Liver (tissue), 9 donors: ENCODE data around the gene COL9A1. TPM values are rescaled to one million over a fixed set of nuclear protein-coding genes. Genes with fewer than 3 reads are reported as not detected.

ENCODE experiments used
- DNase-seq: peaks from one replicate; pipeline ENCODE4 v3.0.0-alpha.2; 2017; ENCODE audit warnings: low spot score
- H3K27ac ChIP-seq, 2 donors: one replicate each; pipeline ENCODE4 v1.7.0; 2013; ENCODE audit warnings: inconsistent platforms in 2 of 2, low read length in 2 of 2, control low read depth in 1 of 2, low read depth in 1 of 2, mild to moderate bottlenecking in 1 of 2
- H3K27me3 ChIP-seq, 4 donors: one replicate each; pipeline versions ENCODE4 v1.6.1 to v1.7.0; 2013; ENCODE audit warnings: low read length in 3 of 4, inconsistent platforms in 1 of 4, mild to moderate bottlenecking in 1 of 4, moderate library complexity in 1 of 4; ENCODE audit not compliant: control insufficient read depth in 4 of 4, insufficient read depth in 4 of 4
- H3K36me3 ChIP-seq, 4 donors: one replicate each; pipeline versions ENCODE4 v1.6.1 to v1.7.0; 2013; ENCODE audit warnings: low read length in 3 of 4, mild to moderate bottlenecking in 3 of 4, low read depth in 1 of 4, moderate library complexity in 1 of 4; ENCODE audit not compliant: control insufficient read depth in 4 of 4, insufficient read depth in 3 of 4
- H3K4me1 ChIP-seq, 4 donors: one replicate each; pipeline versions ENCODE4 v1.6.1 to v1.7.0; 2013; ENCODE audit warnings: low read length in 3 of 4, mild to moderate bottlenecking in 3 of 4, moderate library complexity in 1 of 4; ENCODE audit not compliant: control insufficient read depth in 4 of 4, insufficient read depth in 4 of 4
- H3K4me3 ChIP-seq, 3 donors: one replicate each; pipeline versions ENCODE4 v1.6.1 to v1.7.0; 2013; ENCODE audit warnings: low read length in 3 of 3, control low read depth in 1 of 3, low read depth in 1 of 3, mild to moderate bottlenecking in 1 of 3
- H3K9ac ChIP-seq, 2 donors: one replicate each; pipeline ENCODE4 v1.7.0; 2013; ENCODE audit warnings: low read length in 2 of 2, mild to moderate bottlenecking in 2 of 2, moderate library complexity in 2 of 2, control low read depth in 1 of 2, low read depth in 1 of 2
- H3K9me3 ChIP-seq, 4 donors: one replicate each; pipeline versions ENCODE4 v1.6.1 to v1.7.0; 2013; ENCODE audit warnings: low read length in 3 of 4; ENCODE audit not compliant: control insufficient read depth in 4 of 4
- ATF3 ChIP-seq: IDR thresholded peaks from 2 replicates; pipeline ENCODE4 v1.6.1; 2016; ENCODE audit warnings: antibody characterized with exemption
- CTCF ChIP-seq: fragments of 150-350 bp; IDR thresholded peaks from 2 replicates; pipeline ENCODE4 v1.5.1; 2017; ENCODE audit warnings: improper control_type of control experiment, low read depth, low read length; ENCODE audit not compliant: missing input control
- EGR1 ChIP-seq, 2 donors: IDR thresholded peaks; 2 replicates each; pipeline ENCODE4 v1.6.1; 2016 to 2018; ENCODE audit warnings: antibody characterized with exemption in 2 of 2, low read depth in 2 of 2
- FOXA1 ChIP-seq: IDR thresholded peaks from 2 replicates; pipeline ENCODE4 v1.6.1; 2016; ENCODE audit warnings: antibody characterized with exemption
- FOXA2 ChIP-seq: IDR thresholded peaks from 2 replicates; pipeline ENCODE4 v1.6.1; 2016; ENCODE audit warnings: antibody characterized with exemption
- GABPA ChIP-seq, 2 donors: IDR thresholded peaks in 1 of 2; conservative IDR thresholded peaks in 1 of 2; 2 replicates each; pipeline ENCODE4 v1.6.1; 2016; ENCODE audit warnings: antibody characterized with exemption in 2 of 2, mild to moderate bottlenecking in 1 of 2, moderate library complexity in 1 of 2
- HNF4A ChIP-seq, 2 donors: conservative IDR thresholded peaks; 2 replicates each; pipeline ENCODE4 v1.6.1; 2016; ENCODE audit warnings: antibody characterized with exemption in 2 of 2, mild to moderate bottlenecking in 2 of 2
- HNF4G ChIP-seq: IDR thresholded peaks from 2 replicates; pipeline ENCODE4 v1.6.1; 2016; ENCODE audit warnings: antibody characterized with exemption
- JUND ChIP-seq, 2 donors: IDR thresholded peaks; 2 replicates each; pipeline ENCODE4 v1.6.1; 2016; ENCODE audit warnings: antibody characterized with exemption in 2 of 2
- MAX ChIP-seq: IDR thresholded peaks from 2 replicates; pipeline ENCODE4 v1.6.1; 2016; ENCODE audit warnings: antibody characterized with exemption
- NR2F2 ChIP-seq: IDR thresholded peaks from 2 replicates; pipeline ENCODE4 v1.6.1; 2016; ENCODE audit warnings: antibody characterized with exemption
- RAD21 ChIP-seq, 2 donors: IDR thresholded peaks; 2 replicates each; pipeline ENCODE4 v1.6.1; 2016; ENCODE audit warnings: antibody characterized with exemption in 2 of 2, mild to moderate bottlenecking in 2 of 2
- REST ChIP-seq: IDR thresholded peaks from 2 replicates; pipeline ENCODE4 v1.6.1; 2016; ENCODE audit warnings: antibody characterized with exemption, mild to moderate bottlenecking
- RXRA ChIP-seq, 2 donors: IDR thresholded peaks; 2 replicates each; pipeline ENCODE4 v1.6.1; 2017 to 2018; ENCODE audit warnings: antibody characterized with exemption in 2 of 2, mild to moderate bottlenecking in 1 of 2
- SP1 ChIP-seq: IDR thresholded peaks from 2 replicates; pipeline ENCODE4 v1.6.1; 2018; ENCODE audit warnings: antibody characterized with exemption, mild to moderate bottlenecking
- TAF1 ChIP-seq: conservative IDR thresholded peaks from 2 replicates; pipeline ENCODE4 v1.6.1; 2016; ENCODE audit warnings: antibody characterized with exemption, mild to moderate bottlenecking
- YY1 ChIP-seq: IDR thresholded peaks from 2 replicates; pipeline ENCODE4 v1.6.1; 2016; ENCODE audit warnings: antibody characterized with exemption, mild to moderate bottlenecking
- ZBTB33 ChIP-seq: IDR thresholded peaks from 2 replicates; pipeline ENCODE4 v1.6.1; 2016; ENCODE audit warnings: antibody characterized with exemption
- WGBS: extraction: QIAGEN DNeasy Blood & Tissue Kit; methylation state at CpG from one replicate; pipeline ENCODE4 v1.1.7; 2013; 5-methylcytosine and 5-hydroxymethylcytosine counted together
- polyA plus RNA-seq, 2 donors: library from polyadenylated mRNA; stranded (reverse) in 1 of 2; unstranded in 1 of 2; fragments of 200-250 nt in 1 of 2; fragments of >200 nt in 1 of 2; fragmentation: Nextera tagmentation in 1 of 2; extraction: Ambion mirVana in 1 of 2; gene quantifications; one replicate each; pipeline versions ENCODE4 v1.2.1 to v1.2.3, GENCODE V29; 2013 to 2015
- total RNA-seq, 2 donors: library from RNA; depleted of rRNA; stranded (reverse); fragments of >200 nt; gene quantifications; one replicate each; pipeline ENCODE4 v1.2.3, GENCODE V29; 2014
- donor health status: healthy.
- donor health status: healthy.
- donor health status: healthy.
- donor health status: healthy.
- donor health status: healthy.

The COL9A1 gene
- total and polyA plus RNA-seq, 4 donors: 0.01 to 1.4 TPM; not detected in 2

- H3K4me1 ChIP-seq: no peaks in the 10 kb centered on the region
- TF ChIP-seq HNF4G (no peak), HNF4A (conservative IDR thresholded peaks at IDR 0.05) (no peak), RAD21 (IDR thresholded peaks at IDR 0.05) (no peak), GABPA (IDR thresholded peaks at IDR 0.05 in 1 of 2, conservative IDR thresholded peaks at IDR 0.05 in 1 of 2) (no peak), EGR1 (IDR thresholded peaks at IDR 0.05; ENCODE audit: low read depth in 2 of 2) (no peak), FOXA2 (no peak), CTCF (no peak), MAX (no peak), NR2F2 (no peak), FOXA1 (no peak), RXRA (IDR thresholded peaks at IDR 0.05) (no peak), TAF1 (no peak), JUND (IDR thresholded peaks at IDR 0.05) (no peak), REST (no peak), ATF3 (no peak), YY1 (no peak), SP1 (no peak), ZBTB33 (no peak)
- no peaks in the 10 kb centered on the region for H3K36me3 ChIP-seq
- no peak overlapping the region for H3K9ac ChIP-seq
- no peak overlapping the region for H3K27ac ChIP-seq
- H3K4me3 ChIP-seq: no peak overlapping the region
- H3K9me3 ChIP-seq: no peaks in the 10 kb centered on the region
- WGBS: 48% methylated on average over 4 of the region's 4 CpGs
- no peak for DNase-seq
- H3K27me3 ChIP-seq: peaks cover 0 to 6% (median 0%) of the 10 kb centered on the region in 4 donors
These were observed 11.4 kb upstream of the COL9A1 start for GRCh38 chr6:70314296-70314695.
